Nucleus accumbens (tissue), 56 donors: ENCODE data around the gene KAZALD1.

ENCODE experiments used
- DNase-seq, 56 donors: peaks; one replicate each; lab custom pipeline; 2025; lab: John Stamatoyannopoulos, UW

KAZALD1 gene

DNA sequence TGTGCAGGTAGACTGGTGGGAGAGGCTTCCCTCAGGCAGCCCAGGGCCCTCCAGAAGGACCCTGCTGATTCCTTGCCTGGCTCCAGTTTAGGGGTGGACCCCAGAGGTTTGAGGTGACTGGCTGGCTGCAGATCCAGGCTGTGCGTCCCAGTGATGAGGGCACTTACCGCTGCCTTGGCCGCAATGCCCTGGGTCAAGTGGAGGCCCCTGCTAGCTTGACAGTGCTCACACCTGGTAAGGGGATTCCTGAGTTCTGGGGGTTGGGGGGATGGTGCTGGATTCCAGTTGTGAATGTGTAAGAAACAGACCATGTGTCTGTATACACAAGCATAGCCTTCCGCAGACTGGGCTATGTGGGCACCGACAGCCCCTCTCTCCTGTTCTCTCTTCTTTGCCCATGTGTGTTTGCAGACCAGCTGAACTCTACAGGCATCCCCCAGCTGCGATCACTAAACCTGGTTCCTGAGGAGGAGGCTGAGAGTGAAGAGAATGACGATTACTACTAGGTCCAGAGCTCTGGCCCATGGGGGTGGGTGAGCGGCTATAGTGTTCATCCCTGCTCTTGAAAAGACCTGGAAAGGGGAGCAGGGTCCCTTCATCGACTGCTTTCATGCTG lies 2.7 kb downstream of the KAZALD1 start:
- no peak for DNase-seq

DNA sequence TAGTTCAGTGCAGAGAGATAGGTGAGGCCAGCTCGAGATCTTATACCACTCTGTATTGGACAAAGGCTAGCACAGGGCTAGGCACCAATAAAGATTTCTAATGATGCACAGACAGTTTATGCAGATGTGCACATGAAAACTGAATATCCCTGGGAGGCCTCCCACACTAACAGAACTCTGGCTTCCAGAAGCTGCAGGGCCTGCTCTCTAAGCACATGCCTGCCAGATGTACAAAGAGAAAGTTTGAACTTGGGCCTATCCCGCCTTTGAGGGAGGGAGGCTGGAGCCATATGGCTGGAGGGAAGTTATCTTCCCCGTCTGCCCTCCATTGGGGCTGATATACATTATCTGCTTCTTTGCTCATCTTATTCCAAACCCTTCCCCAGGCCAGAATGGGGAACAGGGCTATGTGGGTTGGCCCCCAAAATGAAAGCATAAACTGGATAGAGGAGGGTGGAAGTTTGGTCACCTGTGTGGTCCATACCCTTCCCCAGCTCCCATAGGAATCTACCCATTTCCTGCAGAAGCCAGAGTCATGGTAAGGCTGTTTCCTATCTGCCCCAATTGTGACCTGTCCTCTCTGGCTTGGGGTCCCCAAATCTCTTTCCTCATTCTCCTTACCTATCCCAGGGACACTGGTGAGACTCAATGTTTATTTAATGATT lies 3.8 kb downstream of the KAZALD1 start:
- DNase-seq: no peak

DNA sequence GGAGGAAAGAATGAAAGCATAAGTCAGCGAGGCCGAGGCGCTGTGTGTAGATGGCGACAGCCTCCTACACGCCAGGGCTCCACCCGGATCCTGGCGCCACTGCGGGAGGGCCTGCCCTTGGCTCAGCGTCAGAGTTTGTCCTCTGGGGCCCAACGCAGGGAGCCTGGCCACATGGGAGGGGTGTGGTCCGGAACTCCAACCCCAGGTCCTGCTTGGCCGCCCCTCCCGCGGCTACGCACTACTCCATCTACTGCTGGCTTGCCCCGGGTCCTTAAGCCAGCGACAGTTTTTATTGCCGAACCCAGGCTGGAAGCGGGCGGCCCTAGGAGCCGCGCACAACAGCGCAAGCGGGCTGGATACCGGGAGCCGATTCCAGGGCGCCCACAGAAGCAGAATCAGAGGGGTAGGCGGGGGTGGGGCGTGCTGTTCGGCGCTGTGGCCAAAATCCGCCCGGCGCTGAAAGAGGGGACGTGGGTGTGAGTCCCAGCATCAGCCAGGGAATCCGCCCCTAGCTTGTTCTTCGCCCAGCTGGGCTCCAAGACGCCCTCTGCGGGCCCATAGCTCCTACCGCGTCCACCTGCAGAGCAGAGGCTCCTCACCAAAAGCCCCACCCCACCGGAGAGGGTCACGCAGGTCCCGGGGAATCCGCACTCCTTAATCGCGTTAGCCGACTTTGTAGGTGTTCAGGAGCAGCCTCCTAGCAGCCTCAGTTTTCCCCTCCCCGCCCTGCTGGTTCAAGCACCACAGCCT lies 4.5 kb downstream of the KAZALD1 start:
- peak in 13 of 56 donors; percentile 1 to 71 (median 22) for DNase-seq

DNA sequence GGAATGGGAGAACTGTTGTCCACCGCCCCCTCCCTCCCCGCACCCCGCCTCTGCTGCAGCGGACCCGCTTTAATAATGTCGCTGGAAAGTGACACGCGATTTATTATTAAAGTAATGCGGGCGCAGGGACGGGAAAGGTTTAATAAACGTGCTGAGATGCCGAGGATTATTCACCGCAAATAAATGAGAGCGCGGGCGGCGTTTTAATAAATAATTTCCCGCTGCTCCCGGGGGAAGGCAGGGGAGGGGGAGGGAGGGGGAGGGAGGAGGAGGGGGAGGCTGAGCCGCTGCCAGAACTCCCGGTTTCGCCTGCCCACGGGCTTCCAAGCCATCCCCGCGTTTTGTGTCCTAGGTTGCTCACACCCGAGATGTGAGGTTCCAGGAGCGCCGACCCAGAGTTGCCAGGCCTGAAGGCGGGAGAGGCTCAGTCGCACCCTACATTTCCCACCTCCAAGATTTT lies 5.1 kb downstream of the KAZALD1 start:
- DNase-seq: peak in 3 of 56 donors; percentile 21 to 36 (median 22)

DNA sequence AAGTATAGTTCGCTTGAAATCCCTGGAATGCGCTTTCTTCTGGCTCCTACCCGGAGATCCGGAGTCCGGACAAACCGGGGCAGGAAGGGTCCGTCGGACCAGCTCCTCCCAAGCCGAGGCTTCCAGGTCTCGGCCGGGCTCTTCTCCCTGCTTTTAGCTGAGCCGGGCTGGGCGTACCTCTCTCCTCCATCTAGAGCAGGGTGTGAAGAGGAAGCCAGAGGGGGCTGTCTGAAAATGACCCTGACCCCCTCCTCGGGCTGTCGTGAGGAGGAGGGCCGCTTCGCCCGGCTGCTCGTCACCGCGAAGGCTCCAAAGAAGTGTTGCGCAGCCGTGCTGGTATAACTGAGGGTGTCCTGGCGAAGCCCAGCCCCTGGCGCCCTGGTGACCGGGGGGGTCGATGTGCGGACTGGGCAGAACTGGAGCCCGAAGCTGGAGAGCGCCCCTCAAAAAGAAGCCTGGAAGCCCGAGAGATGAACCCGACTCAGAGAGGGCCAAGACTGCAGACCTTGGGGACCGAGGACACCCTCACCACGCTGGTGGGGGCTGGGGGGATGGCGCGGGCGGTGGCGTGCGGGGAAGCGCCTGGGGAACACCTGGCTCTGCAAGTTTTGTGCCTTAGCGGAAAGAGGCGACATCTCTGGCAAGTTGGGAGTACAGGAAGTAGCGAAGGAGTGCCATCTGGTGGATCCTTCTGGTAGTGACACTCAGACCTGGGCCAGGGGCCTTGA lies 5.7 kb downstream of the KAZALD1 start:
- peak in 50 of 56 donors; percentile 6 to 83 (median 46) for DNase-seq

DNA sequence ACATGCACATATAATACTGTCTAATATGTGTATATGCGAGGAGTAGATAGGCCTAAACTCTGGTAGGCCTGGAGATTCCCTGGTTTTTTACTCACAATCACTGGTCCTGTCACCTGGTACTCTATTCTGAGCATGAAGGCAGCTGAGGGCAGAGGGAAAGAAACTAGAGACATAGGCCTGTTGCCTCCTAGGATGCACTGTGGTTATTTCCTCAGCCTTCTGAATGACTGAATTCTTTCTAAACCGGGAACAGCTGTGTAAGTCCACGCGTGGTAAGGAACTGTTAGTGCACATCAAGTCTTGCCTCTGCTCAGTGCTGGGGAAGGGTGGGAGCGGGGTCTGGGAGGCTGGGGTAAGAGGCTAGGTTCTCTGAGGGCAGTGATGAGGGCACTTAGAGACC lies 7.7 kb downstream of the KAZALD1 start:
- no peak for DNase-seq

DNA sequence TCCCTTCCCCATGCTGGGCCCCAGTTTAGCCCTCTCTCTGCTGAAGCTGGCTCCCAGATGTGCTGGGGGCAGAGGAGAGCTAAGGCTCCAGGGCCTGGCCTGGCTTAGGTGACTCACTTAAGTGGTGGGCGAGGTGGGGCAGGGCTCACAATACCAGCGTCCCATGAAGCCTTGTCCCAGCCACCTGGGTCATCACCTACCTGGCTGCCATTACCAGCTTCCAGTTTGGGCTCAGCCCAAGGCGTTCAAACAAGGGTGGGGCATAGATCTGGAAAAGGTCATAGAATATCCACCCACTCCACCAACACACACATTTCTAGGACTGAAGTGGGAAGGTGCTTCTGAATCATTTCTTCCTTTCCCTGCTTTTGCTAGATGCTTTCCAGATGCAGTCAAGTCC lies 8.3 kb downstream of the KAZALD1 start:
- DNase-seq: no peak

DNA sequence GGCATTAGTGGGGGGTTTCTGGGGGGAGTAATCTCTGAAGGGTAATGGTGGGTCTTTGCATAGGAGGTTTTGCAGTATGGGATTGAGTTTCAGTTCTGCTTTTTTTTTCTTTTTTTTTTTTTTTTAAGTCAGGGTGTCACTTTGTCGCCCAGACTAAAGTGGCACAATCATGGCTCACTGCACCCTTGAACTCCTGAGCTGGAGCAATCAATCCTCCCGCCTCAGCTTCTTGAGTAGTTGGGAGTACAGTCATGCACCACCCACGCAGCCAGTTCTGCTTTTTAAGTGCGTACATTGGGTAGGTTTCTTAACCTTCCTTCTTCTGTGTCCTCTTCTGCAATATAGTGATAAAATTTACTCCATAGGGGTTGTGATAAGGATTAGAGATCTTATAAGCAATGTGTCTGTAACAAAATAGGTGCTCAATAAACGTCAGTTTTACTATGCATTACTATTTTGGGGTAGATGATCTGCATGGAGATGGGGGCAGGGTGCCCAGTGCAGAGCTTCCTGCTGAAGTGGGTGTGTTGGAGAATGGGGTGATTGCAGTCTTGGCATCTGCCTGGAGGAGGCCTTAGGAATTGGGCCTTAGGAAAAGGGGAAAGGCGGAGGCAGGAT lies 9.6 kb downstream of the KAZALD1 start:
- DNase-seq: peak in 29 of 56 donors; percentile 3 to 84 (median 40)

DNA sequence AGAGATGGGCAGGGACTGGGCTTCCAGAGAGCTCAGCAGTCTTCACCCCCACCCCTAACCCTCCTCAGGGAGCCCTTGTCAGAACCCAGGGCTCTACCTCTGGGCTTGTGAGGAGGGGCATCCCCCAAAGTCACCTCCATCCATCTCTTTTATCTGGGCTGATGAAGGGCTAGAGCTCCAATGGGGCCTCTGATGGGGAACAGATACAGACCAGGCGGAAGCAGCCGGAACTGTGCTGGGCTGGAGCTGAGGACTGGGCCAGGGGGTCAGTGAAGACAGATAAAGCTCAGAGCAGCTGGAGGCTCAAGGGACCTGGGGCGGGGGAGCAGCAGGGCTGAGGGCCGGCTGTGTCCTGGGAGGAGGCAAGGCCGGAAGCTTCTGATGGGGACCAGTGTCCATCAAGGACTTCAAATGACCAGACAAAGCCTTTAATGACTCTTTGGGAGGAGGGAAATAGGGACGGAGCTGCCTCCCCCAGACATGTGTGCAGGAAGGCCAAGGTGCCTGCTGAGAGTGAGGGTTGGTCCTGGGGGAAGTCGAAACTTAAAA lies 10.2 kb downstream of the KAZALD1 start:
- no peak for DNase-seq

DNA sequence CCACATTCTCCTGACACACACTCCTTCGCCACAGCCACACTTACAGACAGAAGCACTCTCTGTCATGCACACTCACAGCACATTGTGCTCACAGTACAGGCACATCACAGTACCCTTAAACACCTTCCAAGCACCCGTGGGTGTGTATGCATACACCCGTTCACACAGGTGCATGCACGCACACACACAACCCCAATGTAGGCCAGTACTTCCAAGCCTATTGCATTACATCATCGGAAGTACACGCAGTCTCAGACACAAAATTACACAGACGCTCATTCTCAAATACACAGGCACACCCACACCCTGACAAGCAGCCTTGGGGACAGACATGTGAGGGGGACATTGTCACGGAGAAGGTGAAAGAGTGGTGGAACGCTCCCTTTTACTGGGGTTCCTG lies 11.1 kb downstream of the KAZALD1 start:
- DNase-seq: peak in 4 of 56 donors; percentile 16 to 34 (median 27)

DNA sequence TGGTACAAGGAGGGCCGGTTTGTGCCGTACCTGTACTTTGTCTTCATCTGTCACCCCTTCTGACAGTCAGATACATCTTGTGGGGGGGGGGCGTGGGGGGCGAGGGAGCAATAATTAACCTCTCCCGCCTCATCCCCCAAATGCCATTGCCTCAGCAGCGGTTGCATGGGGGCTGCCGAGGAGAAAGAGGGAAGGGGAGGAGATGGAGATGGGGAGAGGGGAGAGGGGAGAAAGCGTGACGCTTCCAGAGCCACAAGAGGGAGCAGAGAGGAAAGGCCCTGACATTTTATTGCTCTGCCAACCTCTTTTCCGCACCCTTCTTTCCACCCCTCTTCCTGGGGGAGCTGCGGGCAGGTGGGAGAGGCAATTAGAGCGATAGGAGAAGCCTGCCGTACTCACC lies 11.8 kb downstream of the KAZALD1 start:
- DNase-seq: no peak

DNA sequence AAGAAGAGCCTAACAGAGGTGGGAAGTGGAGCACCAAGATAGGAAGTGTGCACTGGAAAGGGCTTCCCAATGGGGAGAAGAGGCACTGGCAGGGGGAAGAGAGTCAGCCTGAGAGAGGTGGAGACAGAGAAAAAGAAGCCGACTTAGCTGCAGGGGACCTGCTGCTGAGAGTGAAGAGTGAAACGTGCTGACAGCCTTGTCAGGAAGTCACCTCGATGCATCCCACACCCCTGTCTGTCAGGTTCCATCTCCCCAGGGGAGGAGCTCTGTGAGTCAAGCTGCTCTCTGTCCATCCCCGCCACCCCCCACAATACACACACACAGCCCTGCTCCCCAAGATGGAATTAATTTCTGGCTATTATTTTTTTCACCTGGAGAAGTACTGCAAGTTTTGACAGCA lies 14.0 kb downstream of the KAZALD1 start:
- DNase-seq: peak in 1 of 56 donors; percentile 15

DNA sequence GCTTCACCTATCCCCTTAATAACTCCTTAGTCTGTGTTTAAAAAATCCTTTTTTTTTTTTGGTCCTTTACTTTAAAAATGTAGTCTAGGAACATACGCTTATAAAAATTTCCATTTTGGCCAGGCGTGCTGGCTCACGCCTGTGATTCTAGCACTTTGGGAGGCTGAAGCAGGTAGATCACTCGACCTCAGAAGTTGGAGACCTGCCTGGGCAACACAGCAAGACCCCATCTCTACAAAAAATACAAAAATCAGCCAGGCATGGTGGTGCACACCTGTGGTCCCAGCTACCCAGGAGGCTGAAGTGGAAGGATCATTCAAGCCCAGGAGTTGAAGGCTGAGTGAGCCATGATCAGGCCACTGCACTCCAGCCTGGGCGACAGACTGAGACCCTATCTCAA lies 14.8 kb downstream of the KAZALD1 start:
- no peak for DNase-seq

DNA sequence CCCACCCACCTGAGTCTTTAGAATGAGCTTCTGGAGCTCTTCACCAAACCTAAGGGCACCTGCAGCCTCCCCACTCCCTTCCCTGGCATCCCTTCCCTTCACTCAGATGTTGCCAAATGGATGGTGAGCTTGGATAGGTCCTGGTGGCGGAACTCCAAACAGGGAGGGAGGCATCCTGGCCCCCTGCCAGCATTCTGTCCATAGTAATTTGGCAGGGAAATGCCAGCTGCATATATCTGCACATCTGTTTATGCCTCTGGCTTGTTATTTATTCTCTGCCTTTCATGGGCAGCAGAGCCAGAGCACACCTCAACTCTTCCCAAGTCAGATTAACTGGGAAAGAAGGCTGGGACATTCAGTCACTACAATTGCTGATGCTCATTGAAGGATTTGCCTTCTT lies 18.1 kb downstream of the KAZALD1 start:
- no peak for DNase-seq

DNA sequence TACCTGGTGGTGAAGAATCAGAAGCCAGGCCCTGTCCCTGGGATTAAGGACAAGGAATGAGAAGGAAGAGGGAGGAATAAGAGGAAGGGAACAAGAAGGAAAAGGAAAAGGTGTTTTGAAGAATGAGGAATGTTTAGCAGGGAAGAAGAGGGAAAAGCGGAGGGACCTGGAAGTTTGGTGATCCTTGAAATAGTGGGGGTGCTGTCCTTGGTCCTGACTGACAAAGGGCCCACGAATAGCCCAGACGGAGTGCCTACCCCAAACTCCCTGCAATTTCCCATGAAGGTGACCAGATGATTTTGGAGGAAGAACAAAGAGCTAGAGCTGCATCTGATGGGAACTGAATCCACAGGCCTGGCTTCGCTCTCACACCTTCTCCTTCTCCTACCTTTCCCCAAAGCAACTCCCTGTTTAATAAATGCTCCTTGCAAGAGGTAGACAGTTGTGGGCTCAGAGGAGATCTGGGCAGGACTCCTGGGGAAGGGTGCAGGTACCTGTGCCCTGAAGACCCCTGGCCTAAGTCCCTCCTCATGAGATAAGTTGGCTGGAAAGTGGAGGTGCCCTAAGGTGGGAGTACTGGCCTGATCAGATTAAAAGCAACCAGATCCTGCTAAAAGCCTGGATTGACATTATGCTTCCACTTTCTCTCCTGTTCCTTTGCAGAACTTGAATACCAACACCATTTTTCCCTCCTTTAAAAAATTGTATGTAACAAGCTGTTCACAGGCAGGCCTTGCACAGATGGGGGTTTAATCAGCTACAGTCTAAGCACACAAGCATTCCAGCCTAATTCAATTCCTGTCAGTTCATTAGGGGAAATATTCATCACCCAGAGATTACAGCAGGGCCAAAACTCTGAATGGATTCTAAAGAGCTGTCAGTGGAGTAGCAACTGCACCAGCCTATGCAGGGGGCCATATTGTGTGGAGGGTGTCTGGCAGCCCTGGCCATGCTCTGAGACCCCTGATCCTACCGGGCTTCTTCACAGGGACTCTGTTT lies 19.4 kb downstream of the KAZALD1 start:
- no peak for DNase-seq

DNA sequence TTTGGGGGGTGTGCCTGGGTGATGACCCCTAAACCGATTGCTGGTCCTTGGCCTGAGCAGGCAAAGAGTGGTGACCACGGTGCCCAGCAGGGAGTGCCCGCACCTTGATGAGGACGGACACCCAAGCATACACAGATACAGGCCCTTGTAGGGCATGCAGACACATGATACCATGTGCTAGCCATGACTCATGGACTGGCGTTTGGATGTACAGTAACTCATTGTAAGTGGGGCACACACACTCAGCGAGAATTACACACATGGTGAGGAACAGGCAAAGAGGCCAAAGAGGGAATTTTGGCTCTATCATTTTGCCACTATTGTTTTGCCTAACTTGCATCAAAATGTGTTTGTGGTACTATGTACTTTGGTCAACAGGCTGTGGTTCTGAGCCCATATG lies 24.1 kb downstream of the KAZALD1 start:
- no peak for DNase-seq

DNA sequence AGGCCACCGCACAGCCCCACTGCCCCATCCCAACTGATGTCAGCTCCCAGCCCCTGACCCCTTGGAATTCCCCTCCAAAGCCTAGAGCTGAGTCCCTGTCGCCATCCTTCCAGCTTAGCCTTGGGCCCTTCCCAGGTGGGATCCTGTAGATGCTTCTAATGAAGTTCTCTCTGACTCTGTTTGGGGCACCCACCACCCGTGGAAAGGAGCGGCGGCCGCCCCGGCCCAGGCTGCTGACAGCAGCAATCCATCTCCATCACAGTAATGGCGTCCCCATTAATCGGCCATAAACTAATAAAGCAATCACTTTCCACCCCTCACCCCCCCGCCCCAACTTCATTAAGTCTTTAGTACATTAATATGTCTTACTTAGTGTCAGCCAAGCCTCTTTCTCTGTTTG lies 25.6 kb downstream of the KAZALD1 start:
- no peak for DNase-seq

DNA sequence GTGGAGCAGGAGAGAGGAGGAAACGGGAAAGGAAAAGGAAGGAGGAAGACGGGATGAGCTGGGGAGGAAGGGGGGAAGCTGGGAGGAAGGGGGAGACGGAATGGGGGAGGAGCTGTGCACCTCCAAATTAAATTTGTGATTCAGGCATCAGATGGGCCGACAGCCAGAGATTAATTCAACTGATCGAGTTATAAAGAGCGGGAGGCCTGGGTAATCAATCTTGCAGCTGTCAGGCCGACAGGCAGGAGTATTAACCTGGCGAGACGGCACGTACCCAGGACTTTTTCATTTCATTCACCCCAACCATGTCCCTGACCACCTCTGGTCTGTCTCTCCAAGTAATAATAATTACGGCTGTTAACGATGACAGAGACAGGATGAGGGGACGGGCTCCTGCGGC lies 26.2 kb downstream of the KAZALD1 start:
- no peak for DNase-seq
